ENCODE data around the gene CPOX.

CPOX gene

DNA sequence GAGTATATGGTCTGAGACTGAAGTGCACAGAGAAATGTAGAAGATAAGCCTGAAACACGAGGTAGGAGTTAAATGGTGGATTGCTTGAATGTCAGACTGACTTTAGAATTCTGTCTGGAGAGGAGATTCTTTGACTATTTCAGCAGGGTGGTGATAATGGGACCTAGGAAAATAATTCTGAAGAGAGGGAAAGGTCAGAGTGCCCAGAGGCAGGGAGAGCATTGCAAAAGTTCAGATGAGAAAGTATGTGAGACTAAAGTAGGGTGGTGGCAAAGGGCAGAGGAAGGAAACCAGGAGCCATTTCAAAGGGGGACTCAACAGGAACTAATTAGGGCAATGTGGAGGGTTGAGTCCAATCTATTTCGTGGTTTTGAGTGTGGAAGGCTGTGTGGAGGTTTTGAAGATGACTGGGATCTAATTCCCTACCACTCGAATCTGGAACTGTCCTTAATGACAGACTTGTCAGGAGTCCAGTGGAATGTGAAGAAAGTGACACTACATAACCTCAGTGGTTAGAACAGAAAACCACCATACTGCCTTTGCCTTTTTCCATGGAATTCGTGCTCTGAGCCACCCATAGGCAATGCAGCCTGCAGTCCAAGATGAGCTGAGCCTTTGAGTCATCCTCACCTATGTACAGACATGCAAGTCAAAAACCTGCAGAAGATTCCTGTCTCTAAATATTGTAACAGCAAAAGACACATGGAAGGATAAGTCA lies 16.1 kb downstream of the CPOX start:
- Histone ChIP-seq H3K9me3 (ENCODE audit: insufficient read depth, low read length) (no peaks in the 10 kb centered on the region), H3K9ac (ENCODE audit: low read length) (no peak overlapping the region), H3K27ac (ENCODE audit: low read depth, low read length) (no peak overlapping the region), H3F3A (ENCODE audit: insufficient read depth) (peaks cover 11% of the 10 kb centered on the region; the same call in 1 of the 2 replicates), H3K27me3 (ENCODE audit: low read length) (no peaks in the 10 kb centered on the region), H3K4me2 (ENCODE audit: low read depth, low read length, poor library complexity, severe bottlenecking) (no peak overlapping the region), H3K9me2 (replicated peaks; ENCODE audit: insufficient read depth, low read length) (no peaks in the 10 kb centered on the region), H3K36me3 (ENCODE audit: low read length) (peaks cover 8% of the 10 kb centered on the region; the same call in 1 of the 2 replicates), H2AFZ (ENCODE audit: low read depth, low read length, severe bottlenecking) (no peak overlapping the region), H3K4me3 (ENCODE audit: insufficient read depth, low read length, poor library complexity, severe bottlenecking) (no peak overlapping the region), H3K79me2 (ENCODE audit: insufficient read depth, low read length) (no peaks in the 10 kb centered on the region), H4K20me1 (ENCODE audit: low read depth, low read length) (no peaks in the 10 kb centered on the region)
- TF ChIP-seq EZH2phosphoT487 (conservative IDR thresholded peaks at IDR 0.05; ENCODE audit: low read length): no peak
- TF ChIP-seq, protein P1, sequence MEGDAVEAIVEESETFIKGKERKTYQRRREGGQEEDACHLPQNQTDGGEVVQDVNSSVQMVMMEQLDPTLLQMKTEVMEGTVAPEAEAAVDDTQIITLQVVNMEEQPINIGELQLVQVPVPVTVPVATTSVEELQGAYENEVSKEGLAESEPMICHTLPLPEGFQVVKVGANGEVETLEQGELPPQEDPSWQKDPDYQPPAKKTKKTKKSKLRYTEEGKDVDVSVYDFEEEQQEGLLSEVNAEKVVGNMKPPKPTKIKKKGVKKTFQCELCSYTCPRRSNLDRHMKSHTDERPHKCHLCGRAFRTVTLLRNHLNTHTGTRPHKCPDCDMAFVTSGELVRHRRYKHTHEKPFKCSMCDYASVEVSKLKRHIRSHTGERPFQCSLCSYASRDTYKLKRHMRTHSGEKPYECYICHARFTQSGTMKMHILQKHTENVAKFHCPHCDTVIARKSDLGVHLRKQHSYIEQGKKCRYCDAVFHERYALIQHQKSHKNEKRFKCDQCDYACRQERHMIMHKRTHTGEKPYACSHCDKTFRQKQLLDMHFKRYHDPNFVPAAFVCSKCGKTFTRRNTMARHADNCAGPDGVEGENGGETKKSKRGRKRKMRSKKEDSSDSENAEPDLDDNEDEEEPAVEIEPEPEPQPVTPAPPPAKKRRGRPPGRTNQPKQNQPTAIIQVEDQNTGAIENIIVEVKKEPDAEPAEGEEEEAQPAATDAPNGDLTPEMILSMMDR (IDR thresholded peaks at IDR 0.05; ENCODE audit: insufficient read depth, low read length, poor library complexity, severe bottlenecking): no peak

DNA sequence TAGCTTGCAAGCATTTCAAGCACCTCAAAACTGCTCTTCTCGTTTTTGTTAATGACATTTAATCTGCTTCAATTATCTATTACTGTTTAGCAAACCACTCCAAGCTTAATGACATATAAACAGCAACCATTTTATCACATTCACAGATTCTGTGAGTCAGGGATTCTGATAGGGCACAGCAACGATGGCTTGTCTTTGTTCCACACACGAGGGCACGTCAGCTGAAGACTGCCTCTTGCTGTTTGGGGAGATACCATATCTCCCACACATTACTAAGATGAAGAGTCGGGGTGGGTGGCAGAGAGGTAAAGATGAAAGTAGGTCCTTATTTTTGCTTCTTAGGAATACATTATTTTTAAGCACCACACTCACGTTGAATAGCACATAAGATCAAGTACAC lies 19.3 kb downstream of the CPOX start:
- no peak overlapping the region; the same call in 1 of the 2 replicates for H3K9ac ChIP-seq (ENCODE audit: low read length)
- no peak for TF ChIP-seq EZH2phosphoT487 (conservative IDR thresholded peaks at IDR 0.05; ENCODE audit: low read length)
- TF ChIP-seq, protein P1 (IDR thresholded peaks at IDR 0.05; ENCODE audit: insufficient read depth, low read length, poor library complexity, severe bottlenecking): no peak

DNA sequence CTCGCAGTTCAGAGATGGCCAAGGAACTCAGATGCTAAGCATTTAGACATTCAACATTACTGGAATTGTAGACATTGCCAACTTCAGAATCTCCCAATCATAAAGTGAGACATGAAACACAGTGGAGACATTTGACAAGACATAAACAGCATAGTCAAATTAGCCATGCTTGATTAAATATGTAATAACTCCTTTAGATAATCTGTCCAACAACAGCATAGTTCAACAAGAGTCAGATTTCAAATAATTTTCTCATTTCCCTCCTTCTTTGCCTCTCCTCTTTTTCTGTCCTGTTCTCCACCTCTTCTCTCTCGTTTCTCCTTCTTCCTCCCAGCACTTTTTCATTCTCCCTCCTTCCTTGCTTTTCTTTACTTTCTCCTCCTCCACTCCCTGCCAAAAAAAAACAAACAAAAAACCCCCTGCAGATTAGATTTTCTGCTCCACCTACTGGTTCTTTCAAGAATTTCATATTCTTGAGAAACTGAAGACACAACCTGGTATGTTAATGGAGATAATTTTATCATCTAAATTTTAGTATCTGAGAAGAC lies 20.2 kb downstream of the CPOX start:
- Histone ChIP-seq H3K4me3 (ENCODE audit: insufficient read depth, low read length, poor library complexity, severe bottlenecking) (peak overlapping the region; percentile 29), H4K20me1 (ENCODE audit: low read depth, low read length) (no peaks in the 10 kb centered on the region), H3K27me3 (ENCODE audit: low read length) (no peaks in the 10 kb centered on the region), H3K27ac (ENCODE audit: low read depth, low read length) (peak overlapping the region; percentile 81), H3K79me2 (ENCODE audit: insufficient read depth, low read length) (no peaks in the 10 kb centered on the region), H2AFZ (ENCODE audit: low read depth, low read length, severe bottlenecking) (peak overlapping the region; percentile 8), H3F3A (ENCODE audit: insufficient read depth) (peaks cover 14% of the 10 kb centered on the region; the same call in 1 of the 2 replicates), H3K36me3 (ENCODE audit: low read length) (no peaks in the 10 kb centered on the region), H3K9ac (ENCODE audit: low read length) (peak overlapping the region; percentile 47), H3K9me2 (replicated peaks; ENCODE audit: insufficient read depth, low read length) (no peaks in the 10 kb centered on the region), H3K9me3 (ENCODE audit: insufficient read depth, low read length) (no peaks in the 10 kb centered on the region), H3K4me2 (ENCODE audit: low read depth, low read length, poor library complexity, severe bottlenecking) (peak overlapping the region; percentile 83)
- TF ChIP-seq EZH2phosphoT487 (conservative IDR thresholded peaks at IDR 0.05; ENCODE audit: low read length): no peak
- TF ChIP-seq, protein P1 (IDR thresholded peaks at IDR 0.05; ENCODE audit: insufficient read depth, low read length, poor library complexity, severe bottlenecking): peak; percentile 44

More for the DNA sequence above, 19.3 kb downstream of the CPOX start:
- H3K79me2 ChIP-seq (ENCODE audit: insufficient read depth, low read length): no peaks in the 10 kb centered on the region
- no peaks in the 10 kb centered on the region for H3K9me2 ChIP-seq (replicated peaks; ENCODE audit: insufficient read depth, low read length)
- no peaks in the 10 kb centered on the region for H4K20me1 ChIP-seq (ENCODE audit: low read depth, low read length)
- H3K9me3 ChIP-seq (ENCODE audit: insufficient read depth, low read length): no peaks in the 10 kb centered on the region
- H3K36me3 ChIP-seq (ENCODE audit: low read length): 0 out of 2 replicates have a peak, but pooled peaks cover 3% of the 10 kb centered on the region
- H3K27ac ChIP-seq (ENCODE audit: low read depth, low read length): peak overlapping the region; percentile 44; the same call in 1 of the 2 replicates
- H2AFZ ChIP-seq (ENCODE audit: low read depth, low read length, severe bottlenecking): peak overlapping the region; percentile 17
- no peaks in the 10 kb centered on the region for H3K27me3 ChIP-seq (ENCODE audit: low read length)
- no peak overlapping the region for H3K4me3 ChIP-seq (ENCODE audit: insufficient read depth, low read length, poor library complexity, severe bottlenecking)
- peak overlapping the region; percentile 83 for H3K4me2 ChIP-seq (ENCODE audit: low read depth, low read length, poor library complexity, severe bottlenecking)
- peaks cover 11% of the 10 kb centered on the region; the same call in 1 of the 2 replicates for H3F3A ChIP-seq (ENCODE audit: insufficient read depth)
